ENCODE measurements around the gene ALAS1.

Gene ALAS1

GRCh38 chr3:52200981-52201679, 3.2 kb downstream of the ALAS1 start:
- DNase-seq: no peak

- no peak for DNase-seq
These were observed 4.6 kb downstream of the ALAS1 start for GRCh38 chr3:52202384-52203077.

GRCh38 chr3:52203701-52204100, 5.7 kb downstream of the ALAS1 start:
- no peak for DNase-seq

- no peak for DNase-seq
These were observed 6.5 kb downstream of the ALAS1 start for GRCh38 chr3:52204337-52205073.

- no peak for DNase-seq
These were observed 7.9 kb downstream of the ALAS1 start for GRCh38 chr3:52205727-52206372.

GRCh38 chr3:52208556-52208955, 10.6 kb downstream of the ALAS1 start:
- no peak for DNase-seq

- DNase-seq: no peak
These were observed 12.1 kb downstream of the ALAS1 start for GRCh38 chr3:52210037-52210436.

GRCh38 chr3:52210550-52211046, 12.6 kb downstream of the ALAS1 start:
- DNase-seq: no peak

GRCh38 chr3:52211268-52211891, 13.4 kb downstream of the ALAS1 start:
- no peak for DNase-seq

GRCh38 chr3:52213005-52213404, 15.0 kb downstream of the ALAS1 start:
- DNase-seq: no peak

- no peak for DNase-seq
These were observed 15.9 kb downstream of the ALAS1 start for GRCh38 chr3:52213901-52214300.

- DNase-seq: no peak
These were observed 17.4 kb downstream of the ALAS1 start for GRCh38 chr3:52215351-52215750.

GRCh38 chr3:52216585-52217408, 18.8 kb downstream of the ALAS1 start:
- DNase-seq: peak; percentile 88

GRCh38 chr3:52217409-52217805, 19.4 kb downstream of the ALAS1 start:
- DNase-seq: peak; percentile 64

- no peak for DNase-seq
These were observed 20.1 kb downstream of the ALAS1 start for GRCh38 chr3:52218026-52218425.

- DNase-seq: peak; percentile 73
These were observed 20.5 kb downstream of the ALAS1 start for GRCh38 chr3:52218454-52218853.

GRCh38 chr3:52218937-52219650, 21.1 kb downstream of the ALAS1 start:
- DNase-seq: peak; percentile 9

GRCh38 chr3:52220380-52221026, 22.5 kb downstream of the ALAS1 start:
- peak; percentile 94 for DNase-seq

GRCh38 chr3:52221141-52221562, 23.2 kb downstream of the ALAS1 start:
- no peak for DNase-seq

GRCh38 chr3:52221563-52222318, 23.8 kb downstream of the ALAS1 start:
- peak; percentile 81 for DNase-seq

Measured in CD4-positive, alpha-beta T cell treated with Interleukin-17A for 4 hours (primary cell).